ENCODE results near the gene DIRAS2. TPM values are rescaled to one million over a fixed set of nuclear protein-coding genes. Genes with fewer than 3 reads are reported as not detected.

DIRAS2 gene
- total and polyA plus RNA-seq, 2 of the 13 experiments (the other 11 are each of a cell fraction or from before 2014, with no cell fraction given), result not detected

DNA sequence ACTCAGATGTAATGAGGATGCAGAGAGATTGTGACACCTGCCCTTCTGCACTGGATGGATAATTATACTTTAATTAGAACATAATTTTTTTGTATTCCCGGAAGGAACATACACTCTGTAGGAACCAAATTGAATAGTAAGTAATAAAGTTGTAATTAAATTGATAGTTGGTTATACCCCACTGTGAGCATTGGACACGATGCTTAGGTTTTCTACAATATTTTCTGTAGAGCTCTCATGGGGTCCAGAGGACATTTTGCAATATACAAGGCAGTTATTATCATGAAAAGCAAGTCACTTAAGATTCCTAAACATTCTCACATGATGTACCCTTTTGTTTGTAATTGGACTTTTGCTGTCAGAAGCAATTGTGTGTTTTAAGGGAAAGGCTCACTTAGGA, 63.4 kb downstream of the DIRAS2 start:
- Histone ChIP-seq H3K36me3 (replicated peaks in 1 of 2; ENCODE audit: control insufficient read depth in 1 of 2, insufficient read depth in 2 of 2, low read length in 2 of 2) (no peaks in the 10 kb centered on the region), H2AFZ (ENCODE audit: low read length) (no peak overlapping the region), H3K27me3 (ENCODE audit: control insufficient read depth in 1 of 2, insufficient read depth in 2 of 2, low read length in 2 of 2) (peaks cover 0 to 8% of the 10 kb centered on the region in 2 experiments; a peak in 3 of 5 replicates), H3K9me3 (ENCODE audit: low read length) (no peaks in the 10 kb centered on the region), H3K79me2 (ENCODE audit: insufficient read depth, low read length) (no peaks in the 10 kb centered on the region), H3K4me3 (replicated peaks in 1 of 3; ENCODE audit: insufficient read depth in 1 of 3, low read depth in 2 of 3, low read length in 3 of 3) (no peak overlapping the region), H4K20me1 (ENCODE audit: insufficient read depth, low read length) (no peaks in the 10 kb centered on the region), H3K27ac (ENCODE audit: extremely low read length, insufficient read depth, low read length) (no peak overlapping the region), H3K4me1 (ENCODE audit: insufficient read depth, low read length) (no peaks in the 10 kb centered on the region), H3K9ac (ENCODE audit: insufficient read depth, low read depth, low read length) (no peak overlapping the region), H3K4me2 (ENCODE audit: low read depth, low read length) (no peak overlapping the region)
- BruUV-seq (replicated peaks), result no TSS peak
- WGBS (ENCODE audit: low lambda C conversion rate), result 2% methylated on average over 2 of the region's 2 CpGs
- POLR2A ChIA-PET, result no interaction called here
- CTCF ChIA-PET (ENCODE audit: low intra/inter-chr PET ratio, low total read pairs), result no interaction called here
- TF ChIP-seq PHB2 (IDR thresholded peaks at IDR 0.05; ENCODE audit: partially characterized antibody), result no peak
- TF ChIP-seq ZNF614 (CRISPR knock-in tag; IDR thresholded peaks at IDR 0.05; ENCODE audit: borderline replicate concordance), result no peak
- intact Hi-C loops (cut with micrococcal nuclease; ENCODE audit: unreplicated experiment) (no loop called here), in situ Hi-C loops (cut with HindIII; ENCODE audit: extremely low pct_ligation_motif_present, low pct_unique_long_range_greater_than_20kb) (no loop called here)
- DNase-seq (ENCODE audit: low spot score) (no peak), FAIRE-seq (no peak), ATAC-seq (no peak)

DNA sequence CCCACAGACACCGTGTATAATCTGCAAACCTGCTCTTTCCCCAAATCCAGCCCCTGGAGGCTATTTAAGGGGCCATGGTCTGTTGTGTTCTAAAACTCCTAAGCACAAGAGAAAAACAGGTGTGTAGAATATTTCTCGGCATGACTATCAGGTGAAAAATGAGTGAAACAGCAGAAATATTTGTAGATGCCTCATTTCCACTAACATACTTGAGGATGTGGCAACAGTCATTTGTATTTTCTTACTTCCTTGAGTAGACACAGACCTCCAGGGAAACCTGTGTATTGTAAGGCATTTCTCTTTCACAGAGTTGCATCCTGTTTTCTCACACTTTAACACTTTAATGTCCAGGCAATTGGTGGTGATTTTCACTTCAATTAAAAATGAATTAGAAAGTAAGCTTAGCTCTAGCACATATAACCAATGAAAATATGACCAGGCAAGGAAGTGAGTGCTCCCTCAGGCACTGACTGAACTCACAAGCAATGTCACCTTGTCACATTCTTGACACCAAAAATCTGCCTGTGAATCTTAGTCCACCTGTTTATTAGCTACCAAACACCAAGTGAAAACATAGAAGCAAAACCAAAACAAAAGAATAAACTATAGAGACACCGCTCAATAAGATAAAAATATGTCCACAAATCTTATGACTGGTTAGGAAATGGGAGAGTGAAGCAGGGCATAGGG, 64.4 kb downstream of the DIRAS2 start:
- FAIRE-seq (no peak), DNase-seq (ENCODE audit: low spot score) (no peak), ATAC-seq (no peak)
- ChIA-PET POLR2A (no interaction called here), CTCF (ENCODE audit: low intra/inter-chr PET ratio, low total read pairs) (no interaction called here)
- 4% methylated on average over 3 of the region's 3 CpGs for WGBS (ENCODE audit: low lambda C conversion rate)
- H3K4me1 ChIP-seq (ENCODE audit: insufficient read depth, low read length), result no peaks in the 10 kb centered on the region
- no TSS peak for BruUV-seq (replicated peaks)
- no peak overlapping the region for H3K27ac ChIP-seq (ENCODE audit: extremely low read length, insufficient read depth, low read length)
- no peak overlapping the region for H2AFZ ChIP-seq (ENCODE audit: low read length)
- intact Hi-C loops (cut with micrococcal nuclease; ENCODE audit: unreplicated experiment), result no loop called here
- no peak overlapping the region for H3K4me2 ChIP-seq (ENCODE audit: low read depth, low read length)
- H3K9me3 ChIP-seq (ENCODE audit: low read length), result no peaks in the 10 kb centered on the region
- peaks cover 0 to 5% of the 10 kb centered on the region in 2 experiments; a peak in 3 of 5 replicates for H3K27me3 ChIP-seq (ENCODE audit: control insufficient read depth in 1 of 2, insufficient read depth in 2 of 2, low read length in 2 of 2)
- no peak overlapping the region for H3K9ac ChIP-seq (ENCODE audit: insufficient read depth, low read depth, low read length)
- H3K36me3 ChIP-seq (replicated peaks in 1 of 2; ENCODE audit: control insufficient read depth in 1 of 2, insufficient read depth in 2 of 2, low read length in 2 of 2), result no peaks in the 10 kb centered on the region
- no peaks in the 10 kb centered on the region for H4K20me1 ChIP-seq (ENCODE audit: insufficient read depth, low read length)
- H3K79me2 ChIP-seq (ENCODE audit: insufficient read depth, low read length), result no peaks in the 10 kb centered on the region
- in situ Hi-C loops (cut with HindIII; ENCODE audit: extremely low pct_ligation_motif_present, low pct_unique_long_range_greater_than_20kb), result no loop called here
- no peak overlapping the region for H3K4me3 ChIP-seq (replicated peaks in 1 of 3; ENCODE audit: insufficient read depth in 1 of 3, low read depth in 2 of 3, low read length in 3 of 3)
- TF ChIP-seq NFKBIZ (CRISPR knock-in tag; IDR thresholded peaks at IDR 0.05) (no peak), ZNF17 (CRISPR knock-in tag; IDR thresholded peaks at IDR 0.05) (no peak), ZNF180 (CRISPR knock-in tag; IDR thresholded peaks at IDR 0.05; ENCODE audit: borderline replicate concordance, low read depth) (no peak), ZNF12 (CRISPR knock-in tag; IDR thresholded peaks at IDR 0.05) (no peak), JUNB (CRISPR knock-in tag; IDR thresholded peaks at IDR 0.05; ENCODE audit: borderline replicate concordance) (no peak), ZNF772 (CRISPR knock-in tag; IDR thresholded peaks at IDR 0.05) (no peak), SPEN (CRISPR knock-in tag; IDR thresholded peaks at IDR 0.05; ENCODE audit: low read depth) (no peak), GZF1 (CRISPR knock-in tag; IDR thresholded peaks at IDR 0.05) (no peak)
- TF ChIP-seq, protein P1, sequence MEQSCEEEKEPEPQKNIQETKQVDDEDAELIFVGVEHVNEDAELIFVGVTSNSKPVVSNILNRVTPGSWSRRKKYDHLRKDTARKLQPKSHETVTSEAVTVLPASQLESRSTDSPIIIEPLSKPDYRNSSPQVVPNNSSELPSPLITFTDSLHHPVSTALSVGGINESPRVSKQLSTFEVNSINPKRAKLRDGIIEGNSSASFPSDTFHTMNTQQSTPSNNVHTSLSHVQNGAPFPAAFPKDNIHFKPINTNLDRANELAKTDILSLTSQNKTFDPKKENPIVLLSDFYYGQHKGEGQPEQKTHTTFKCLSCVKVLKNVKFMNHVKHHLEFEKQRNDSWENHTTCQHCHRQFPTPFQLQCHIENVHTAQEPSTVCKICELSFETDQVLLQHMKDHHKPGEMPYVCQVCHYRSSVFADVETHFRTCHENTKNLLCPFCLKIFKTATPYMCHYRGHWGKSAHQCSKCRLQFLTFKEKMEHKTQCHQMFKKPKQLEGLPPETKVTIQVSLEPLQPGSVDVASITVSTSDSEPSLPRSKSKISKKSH (CRISPR knock-in tag; IDR thresholded peaks at IDR 0.05; ENCODE audit: borderline replicate concordance), result no peak
- TF ChIP-seq, protein P2, sequence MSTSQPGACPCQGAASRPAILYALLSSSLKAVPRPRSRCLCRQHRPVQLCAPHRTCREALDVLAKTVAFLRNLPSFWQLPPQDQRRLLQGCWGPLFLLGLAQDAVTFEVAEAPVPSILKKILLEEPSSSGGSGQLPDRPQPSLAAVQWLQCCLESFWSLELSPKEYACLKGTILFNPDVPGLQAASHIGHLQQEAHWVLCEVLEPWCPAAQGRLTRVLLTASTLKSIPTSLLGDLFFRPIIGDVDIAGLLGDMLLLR (CRISPR knock-in tag; IDR thresholded peaks at IDR 0.05), result no peak
